ENCODE data around the gene SLC25A4.
A peak's percentile ranks its signal among the peaks of the same experiment; 100 is the strongest.
"Not testable (repeated sequence)": the region's sequence is repeated elsewhere in the genome, so short reads cannot be mapped to it uniquely, and the experiment has no call there.

The SLC25A4 gene

GRCh38 chr4:185142912-185143600, at the start of gene SLC25A4:
SLC25A4 (plus strand) TSS chr4:185143266; CDS start chr4:185143373, 107 bp downstream.
- peak; percentile 64 to 72 for DNase-seq (ENCODE audit: low read depth in 1 of 2, low spot score in 1 of 2)

GRCh38 chr4:185093603-185094002, 49.5 kb upstream of the SLC25A4 start:
- DNase-seq (ENCODE audit: low read depth in 1 of 2, low spot score in 1 of 2) = no peak

GRCh38 chr4:185096032-185096653, 46.9 kb upstream of the SLC25A4 start:
- no peak for DNase-seq (ENCODE audit: low read depth in 1 of 2, low spot score in 1 of 2)

- no peak for DNase-seq (ENCODE audit: low read depth in 1 of 2, low spot score in 1 of 2)
Observed at GRCh38 chr4:185098474-185098873, 44.6 kb upstream of the SLC25A4 start.

- no peak for DNase-seq (ENCODE audit: low read depth in 1 of 2, low spot score in 1 of 2)
Observed at GRCh38 chr4:185099024-185099682, 43.9 kb upstream of the SLC25A4 start.

GRCh38 chr4:185099940-185100339, 43.1 kb upstream of the SLC25A4 start:
- DNase-seq (ENCODE audit: low read depth in 1 of 2, low spot score in 1 of 2) = no peak

GRCh38 chr4:185100423-185100822, 42.6 kb upstream of the SLC25A4 start:
- DNase-seq (ENCODE audit: low read depth in 1 of 2, low spot score in 1 of 2) = no peak

- DNase-seq (ENCODE audit: low read depth in 1 of 2, low spot score in 1 of 2) = no peak
Observed at GRCh38 chr4:185101354-185101890, 41.6 kb upstream of the SLC25A4 start.

- no peak for DNase-seq (ENCODE audit: low read depth in 1 of 2, low spot score in 1 of 2)
Observed at GRCh38 chr4:185104733-185105132, 38.3 kb upstream of the SLC25A4 start.

- DNase-seq (ENCODE audit: low read depth in 1 of 2, low spot score in 1 of 2) = no peak
Observed at GRCh38 chr4:185106353-185106752, 36.7 kb upstream of the SLC25A4 start.

- not testable (repeated sequence) for DNase-seq (ENCODE audit: low read depth in 1 of 2, low spot score in 1 of 2)
Observed at GRCh38 chr4:185107574-185107973, 35.5 kb upstream of the SLC25A4 start.

- DNase-seq (ENCODE audit: low read depth in 1 of 2, low spot score in 1 of 2) = no peak
Observed at GRCh38 chr4:185108185-185108584, 34.9 kb upstream of the SLC25A4 start.

- DNase-seq (ENCODE audit: low read depth in 1 of 2, low spot score in 1 of 2) = no peak
Observed at GRCh38 chr4:185108669-185109068, 34.4 kb upstream of the SLC25A4 start.

GRCh38 chr4:185109736-185110135, 33.3 kb upstream of the SLC25A4 start:
- DNase-seq (ENCODE audit: low read depth in 1 of 2, low spot score in 1 of 2) = no peak

- no peak for DNase-seq (ENCODE audit: low read depth in 1 of 2, low spot score in 1 of 2)
Observed at GRCh38 chr4:185110375-185110823, 32.7 kb upstream of the SLC25A4 start.

- no peak for DNase-seq (ENCODE audit: low read depth in 1 of 2, low spot score in 1 of 2)
Observed at GRCh38 chr4:185112104-185112503, 31.0 kb upstream of the SLC25A4 start.

- no peak for DNase-seq (ENCODE audit: low read depth in 1 of 2, low spot score in 1 of 2)
Observed at GRCh38 chr4:185113340-185113739, 29.7 kb upstream of the SLC25A4 start.

GRCh38 chr4:185115827-185116232, 27.2 kb upstream of the SLC25A4 start:
- no peak for DNase-seq (ENCODE audit: low read depth in 1 of 2, low spot score in 1 of 2)

GRCh38 chr4:185117300-185117934, 25.6 kb upstream of the SLC25A4 start:
- DNase-seq (ENCODE audit: low read depth in 1 of 2, low spot score in 1 of 2) = no peak

- DNase-seq (ENCODE audit: low read depth in 1 of 2, low spot score in 1 of 2) = no peak
Observed at GRCh38 chr4:185118876-185119275, 24.2 kb upstream of the SLC25A4 start.

- DNase-seq (ENCODE audit: low read depth in 1 of 2, low spot score in 1 of 2) = not testable (repeated sequence)
Observed at GRCh38 chr4:185119467-185119866, 23.6 kb upstream of the SLC25A4 start.
